H9 (cell line): Measurements from ENCODE around the gene OR8B12. TPM values are rescaled to one million over a fixed set of nuclear protein-coding genes. Genes with fewer than 3 reads are reported as not detected.
A peak's percentile ranks its signal among the peaks of the same experiment; 100 is the strongest.

Experiments used
- DNase-seq: peaks from one replicate; pipeline ENCODE4 v3.0.0-alpha.2; 2017
- H2AFZ ChIP-seq: one replicate; pipeline ENCODE4 v1.6.1; 2013; ENCODE audit warnings: mild to moderate bottlenecking, low read length, control low read depth, moderate library complexity
- H2AK5ac ChIP-seq: 2 replicates; pipeline ENCODE4 v1.6.1; 2013; ENCODE audit warnings: low read length, control low read depth, mixed read lengths; ENCODE audit not compliant: insufficient read length
- H2BK120ac ChIP-seq: one replicate; pipeline ENCODE4 v1.6.1; 2013; ENCODE audit warnings: low read depth, mild to moderate bottlenecking, low read length, control low read depth, inconsistent platforms; ENCODE audit not compliant: poor library complexity, severe bottlenecking
- H2BK12ac ChIP-seq: 2 replicates; pipeline ENCODE4 v1.6.1; 2013; ENCODE audit warnings: low read length, control low read depth, mixed read lengths, low read depth; ENCODE audit not compliant: insufficient read length
- H2BK15ac ChIP-seq: 2 replicates; pipeline ENCODE4 v1.6.1; 2013; ENCODE audit warnings: low read depth, low read length, control low read depth
- H2BK20ac ChIP-seq: one replicate; pipeline ENCODE4 v1.6.1; 2013; ENCODE audit warnings: low read depth, mild to moderate bottlenecking, low read length, control low read depth, inconsistent platforms; ENCODE audit not compliant: poor library complexity, severe bottlenecking
- H2BK5ac ChIP-seq: 2 replicates; pipeline ENCODE4 v1.6.1; 2013; ENCODE audit warnings: low read length, control low read depth, mixed read lengths; ENCODE audit not compliant: insufficient read length
- H3K14ac ChIP-seq: 2 replicates; pipeline ENCODE4 v1.6.1; 2013; ENCODE audit warnings: low read length, control low read depth; ENCODE audit not compliant: insufficient read depth
- H3K18ac ChIP-seq: 2 replicates; pipeline ENCODE4 v1.6.1; 2013; ENCODE audit warnings: low read depth, mild to moderate bottlenecking, mixed read lengths, low read length, control low read depth; ENCODE audit not compliant: insufficient read length
- H3K23ac ChIP-seq: 2 replicates; pipeline ENCODE4 v1.6.1; 2013; ENCODE audit warnings: low read length, control low read depth, mixed read lengths, low read depth; ENCODE audit not compliant: insufficient read length
- H3K23me2 ChIP-seq: 2 replicates; pipeline ENCODE4 v1.6.1; 2013; ENCODE audit warnings: low read depth, mild to moderate bottlenecking, mixed read lengths, low read length, control low read depth; ENCODE audit not compliant: insufficient read length, poor library complexity, severe bottlenecking
- H3K27ac ChIP-seq: 2 replicates; pipeline ENCODE4 v1.5.1; 2013; ENCODE audit warnings: low read length, control low read depth, mixed read lengths, low read depth; ENCODE audit not compliant: insufficient read length
- H3K27me3 ChIP-seq: 2 replicates; pipeline ENCODE4 v1.6.1; 2013; ENCODE audit warnings: low read length, control low read depth, inconsistent platforms; ENCODE audit not compliant: insufficient read depth
- H3K4ac ChIP-seq: 2 replicates; pipeline ENCODE4 v1.6.1; 2013; ENCODE audit warnings: low read depth, mild to moderate bottlenecking, control low read depth, inconsistent platforms, low read length, moderate library complexity
- H3K4me1 ChIP-seq: 2 replicates; pipeline ENCODE4 v1.6.1; 2013; ENCODE audit warnings: low read length, control low read depth, inconsistent platforms; ENCODE audit not compliant: insufficient read depth
- H3K4me2 ChIP-seq: 2 replicates; pipeline ENCODE4 v1.6.1; 2013; ENCODE audit warnings: low read length, control low read depth, mixed read lengths; ENCODE audit not compliant: insufficient read length, insufficient read depth
- H3K56ac ChIP-seq: 2 replicates; pipeline ENCODE4 v1.6.1; 2013; ENCODE audit warnings: low read depth, mild to moderate bottlenecking, mixed read lengths, low read length, control low read depth; ENCODE audit not compliant: insufficient read length
- H3K79me1 ChIP-seq: 2 replicates; pipeline ENCODE4 v1.6.1; 2013; ENCODE audit warnings: low read depth, mild to moderate bottlenecking, moderate library complexity, low read length, control low read depth, inconsistent platforms; ENCODE audit not compliant: insufficient read depth, poor library complexity, severe bottlenecking
- H3K79me2 ChIP-seq: 2 replicates; pipeline ENCODE4 v1.6.1; 2013; ENCODE audit warnings: low read length, control low read depth, inconsistent platforms; ENCODE audit not compliant: insufficient read depth
- H3K9ac ChIP-seq: 2 replicates; pipeline ENCODE4 v1.6.1; 2013; ENCODE audit warnings: low read length, control low read depth, mixed read lengths; ENCODE audit not compliant: insufficient read length; ENCODE audit errors: extremely low read depth
- H3K9me3 ChIP-seq: one replicate; pipeline ENCODE4 v1.6.1; 2013; ENCODE audit warnings: low read depth, low read length, inconsistent platforms; ENCODE audit not compliant: control insufficient read depth
- H3T11ph ChIP-seq: one replicate; pipeline ENCODE4 v1.6.1; 2013; ENCODE audit warnings: mild to moderate bottlenecking, low read length, control low read depth, inconsistent platforms
- H4K20me1 ChIP-seq: one replicate; pipeline ENCODE4 v1.6.1; 2013; ENCODE audit not compliant: control insufficient read depth, insufficient read length, insufficient read depth
- H4K5ac ChIP-seq: 2 replicates; pipeline ENCODE4 v1.6.1; 2013; ENCODE audit warnings: low read depth, mild to moderate bottlenecking, mixed read lengths, low read length, control low read depth; ENCODE audit not compliant: insufficient read length
- H4K8ac ChIP-seq: replicated peaks from 2 replicates; pipeline ENCODE4 v1.6.1; 2013; ENCODE audit warnings: low read length, control low read depth, mixed read lengths, low read depth; ENCODE audit not compliant: insufficient read length
- H4K91ac ChIP-seq: 2 replicates; pipeline ENCODE4 v1.6.1; 2013; ENCODE audit warnings: low read depth, mild to moderate bottlenecking, moderate library complexity, mixed read lengths, low read length, control low read depth; ENCODE audit not compliant: insufficient read length
- H3K27ac Mint-ChIP-seq, 3 experiments: 2 replicates in 2 of 3; 3 replicates in 1 of 3; pipeline ENCODE4 v1.8.0; 2020 to 2021; ENCODE audit warnings: mixed read lengths in 3 of 3, mild to moderate bottlenecking in 1 of 3, moderate library complexity in 1 of 3
- H3K27me3 Mint-ChIP-seq: 2 replicates; pipeline ENCODE4 v1.8.0; 2021; ENCODE audit warnings: low read depth, mild to moderate bottlenecking, moderate library complexity, mixed read lengths
- H3K36me3 Mint-ChIP-seq, 3 experiments: 2 replicates in 2 of 3; 3 replicates in 1 of 3; pipeline ENCODE4 v1.8.0; 2020 to 2021; ENCODE audit warnings: low read depth in 3 of 3, mixed read lengths in 3 of 3; ENCODE audit not compliant: insufficient read depth in 1 of 3
- H3K4me1 Mint-ChIP-seq, 2 experiments: 2 replicates each; pipeline ENCODE4 v1.8.0; 2020; ENCODE audit warnings: mixed read lengths in 2 of 2
- H3K4me3 Mint-ChIP-seq, 2 experiments: 2 replicates in 1 of 2; 3 replicates in 1 of 2; pipeline ENCODE4 v1.8.0; 2020 to 2021; ENCODE audit warnings: mild to moderate bottlenecking in 2 of 2, mixed read lengths in 2 of 2, moderate library complexity in 1 of 2
- H3K9me3 Mint-ChIP-seq, 2 experiments: 2 replicates in 1 of 2; 3 replicates in 1 of 2; pipeline ENCODE4 v1.8.0; 2020; ENCODE audit warnings: mild to moderate bottlenecking in 2 of 2, mixed read lengths in 2 of 2, moderate library complexity in 1 of 2
- CTCF ChIP-seq: fragments of 200-600 bp; sonication (generic); conservative IDR thresholded peaks from 3 replicates; pipeline ENCODE4 v1.8.0; 2021; ENCODE audit warnings: antibody characterized with exemption, mild to moderate bottlenecking
- WGBS: extraction: QIAGEN DNeasy Blood & Tissue Kit; methylation state at CpG from one replicate; pipeline ENCODE4 v1.1.7; 2013; ENCODE audit warnings: missing lambda C conversion rate, low lambda C conversion rate, mixed read lengths; ENCODE audit not compliant: insufficient read length; ENCODE audit errors: extremely low coverage; 5-methylcytosine and 5-hydroxymethylcytosine counted together
- total RNA-seq: library from RNA; stranded (reverse); gene quantifications from 2 replicates; pipeline ENCODE4 v1.2.1, GENCODE V29; 2021

Gene OR8B12
- total RNA-seq, 1 experiment from 2014 or later, result not detected

GRCh38 chr11:124583781-124584180 is 40.3 kb upstream of the OR8B12 start:
- H3K4me3 Mint-ChIP-seq, result no peak overlapping the region
- Histone ChIP-seq H4K20me1 (no peaks in the 10 kb centered on the region), H3K27ac (no peak overlapping the region), H4K5ac (no peak overlapping the region), H2AFZ (no peak overlapping the region), H2AK5ac (no peak overlapping the region), H4K91ac (no peak overlapping the region), H2BK120ac (no peak overlapping the region), H2BK12ac (no peak overlapping the region), H3K4me2 (no peak overlapping the region), H2BK20ac (peak overlapping the region; percentile 45), H3K4me1 (no peaks in the 10 kb centered on the region), H3K23me2 (no peaks in the 10 kb centered on the region), H3K14ac (no peak overlapping the region), H3T11ph (no peak overlapping the region), H3K4ac (no peak overlapping the region), H3K27me3 (no peaks in the 10 kb centered on the region), H3K9me3 (no peaks in the 10 kb centered on the region), H3K79me2 (no peaks in the 10 kb centered on the region), H2BK15ac (no peak overlapping the region), H3K79me1 (no peaks in the 10 kb centered on the region), H4K8ac (no peak overlapping the region), H2BK5ac (no peak overlapping the region), H3K9ac (no peak overlapping the region), H3K56ac (no peak overlapping the region), H3K23ac (no peak overlapping the region), H3K18ac (no peak overlapping the region)
- H3K9me3 Mint-ChIP-seq, result no peaks in the 10 kb centered on the region
- no peak for DNase-seq
- 0 out of 4 replicates have a peak, but pooled peaks cover 0 to 3% of the 10 kb centered on the region in 2 experiments for H3K4me1 Mint-ChIP-seq
- no peak for TF ChIP-seq CTCF
- no peaks in the 10 kb centered on the region for H3K27me3 Mint-ChIP-seq
- H3K27ac Mint-ChIP-seq, result no peak overlapping the region
- no CpG with 5 or more reads among the region's 8 CpGs for WGBS
- H3K36me3 Mint-ChIP-seq, result no peaks in the 10 kb centered on the region
